GM18520 (cell line): ENCODE measurements around the gene DCAF16.

Source experiments
- ATAC-seq: cut with Tn5 transposase; IDR thresholded peaks from one replicate; pipeline ENCODE4 v1.9.1; 2021; ENCODE audit not compliant: unreplicated experiment

Gene DCAF16

GRCh38 chr4:17785858-17786257, 24.7 kb downstream of the DCAF16 start:
- no peak for ATAC-seq

DNA sequence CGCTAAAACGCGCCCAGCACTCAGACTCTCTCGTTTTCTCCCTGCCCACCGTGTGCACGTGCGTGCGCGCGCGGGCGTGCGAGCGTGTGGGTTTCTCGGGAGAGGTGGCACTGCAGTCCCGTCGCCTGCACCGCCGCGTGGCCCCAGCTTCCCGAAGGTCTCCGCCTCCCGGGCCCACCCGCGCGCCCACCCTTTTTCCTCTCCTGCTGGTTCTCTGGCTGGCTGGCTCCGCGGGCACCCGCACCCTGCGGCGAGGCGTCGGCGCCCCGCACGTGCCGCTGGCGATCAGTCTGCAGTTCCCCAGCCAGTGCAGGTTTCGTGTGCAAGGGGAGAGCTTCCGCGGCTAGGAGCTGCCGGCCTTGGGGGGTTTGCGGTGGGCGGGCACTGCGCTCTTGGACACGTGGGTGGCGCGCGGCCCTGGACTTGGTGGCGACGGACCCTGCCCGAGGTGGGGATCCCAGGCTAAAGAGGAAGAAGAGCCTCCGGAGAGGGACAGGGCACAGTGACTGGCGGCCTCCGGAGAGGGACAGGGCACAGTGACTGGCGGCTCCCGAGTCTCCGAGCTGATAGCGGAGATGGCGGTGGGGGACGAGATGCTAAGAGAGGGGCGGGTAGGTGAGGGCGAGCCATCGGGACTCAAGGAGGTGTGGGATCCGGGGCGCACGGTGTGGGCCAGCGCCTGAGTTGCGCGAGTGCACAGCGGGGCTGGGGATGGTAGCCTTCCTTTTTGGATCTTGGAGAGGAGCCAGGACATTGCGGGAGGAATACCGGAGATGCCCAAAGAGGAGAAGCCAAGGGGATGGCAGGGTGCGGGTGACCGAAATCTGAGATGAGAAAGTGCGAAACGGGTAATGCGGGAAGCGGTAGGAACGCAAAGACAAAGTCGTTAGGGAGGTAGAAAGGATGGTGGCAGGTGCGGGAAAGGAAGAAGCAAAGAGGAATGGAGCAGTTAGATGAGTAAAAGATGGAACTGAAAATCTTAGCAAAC, 29.0 kb downstream of the DCAF16 start, which contains the start of gene FAM184B:
TSS of gene FAM184B (minus strand) at position 322 of the 988 bp plus-strand sequence. CDS start 322 bp downstream, outside the sequence.
- no peak for ATAC-seq

GRCh38 chr4:17780501-17781299, 29.9 kb downstream of the DCAF16 start:
- ATAC-seq: no peak

GRCh38 chr4:17778431-17778830, 32.1 kb downstream of the DCAF16 start:
- ATAC-seq: no peak

- ATAC-seq: no peak
Observed at GRCh38 chr4:17773135-17773698, 37.3 kb downstream of the DCAF16 start.

- ATAC-seq: no peak
Observed at GRCh38 chr4:17771284-17771908, 39.2 kb downstream of the DCAF16 start.

- ATAC-seq: no peak
Observed at GRCh38 chr4:17770845-17771244, 39.7 kb downstream of the DCAF16 start.

DNA sequence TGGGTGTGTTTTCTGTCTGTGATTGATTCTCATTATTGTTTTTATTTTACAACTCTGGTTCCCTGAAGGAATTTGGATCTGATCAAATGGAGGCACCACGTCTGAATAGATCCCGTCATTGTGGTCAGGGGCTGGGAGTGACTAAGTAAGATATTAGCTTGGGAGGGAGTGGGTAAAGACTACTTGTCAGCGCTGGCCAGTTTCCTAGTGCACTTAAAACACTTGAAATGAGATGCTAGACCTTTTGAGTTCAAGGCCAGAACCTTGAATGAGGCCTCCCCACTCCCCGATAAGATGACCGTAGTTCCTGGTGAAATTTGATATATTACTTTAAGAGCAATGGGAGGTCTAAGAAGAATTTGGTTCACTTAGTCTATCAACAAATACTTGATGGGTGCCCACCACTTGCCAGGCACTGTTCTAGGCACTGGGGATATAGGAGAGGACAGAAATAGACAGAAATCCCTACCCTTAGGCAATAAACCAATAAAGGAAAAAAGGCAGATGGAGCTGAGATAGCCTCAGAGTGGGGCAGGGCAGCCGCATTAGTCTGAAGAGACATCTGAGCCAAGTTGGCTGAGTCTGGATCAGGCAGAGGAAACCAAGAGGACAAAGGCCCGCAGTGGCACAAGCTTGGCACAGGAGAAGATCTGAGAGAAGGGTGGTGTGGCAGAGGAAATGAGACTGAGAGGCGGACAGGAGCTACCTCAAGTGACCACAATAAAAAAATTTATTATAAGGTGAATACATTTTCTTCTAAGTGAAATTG, 41.0 kb downstream of the DCAF16 start:
- no peak for ATAC-seq

DNA sequence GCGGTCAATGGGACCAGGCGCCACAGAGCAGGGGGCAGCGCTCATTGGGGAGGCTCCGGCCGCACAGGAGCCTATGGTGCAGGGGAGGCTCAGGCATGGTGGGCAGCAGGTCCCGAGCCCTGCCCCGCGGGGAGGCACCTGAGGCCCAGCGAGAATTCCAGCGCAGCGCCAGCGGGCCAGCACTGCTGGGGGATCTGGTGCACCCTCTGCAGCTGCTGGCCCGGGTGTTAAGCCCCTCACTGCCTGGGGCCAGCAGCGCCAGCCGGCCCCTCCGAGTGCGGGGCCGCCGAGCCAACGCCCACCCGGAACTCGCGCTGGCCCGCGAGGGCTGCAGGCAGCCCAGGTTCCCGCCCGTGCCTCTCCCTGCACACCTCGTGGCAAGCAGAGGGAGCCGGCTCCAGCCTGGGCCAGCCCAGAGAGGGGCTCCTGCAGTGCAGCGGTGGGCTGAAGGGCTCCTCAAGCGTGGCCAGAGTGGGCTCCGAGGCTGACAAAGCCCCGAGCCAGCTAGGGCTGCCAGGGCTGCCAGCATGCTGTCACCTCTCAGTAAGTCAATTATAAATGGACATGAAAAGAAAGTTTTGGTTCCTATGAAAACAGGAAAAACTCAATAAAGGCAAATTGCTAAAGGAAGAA, 43.6 kb downstream of the DCAF16 start:
- ATAC-seq: no peak

GRCh38 chr4:17765514-17766286, 44.9 kb downstream of the DCAF16 start:
- ATAC-seq: no peak

- ATAC-seq: no peak
Observed at GRCh38 chr4:17763931-17764330, 46.6 kb downstream of the DCAF16 start.

GRCh38 chr4:17763416-17763815, 47.1 kb downstream of the DCAF16 start:
- no peak for ATAC-seq

- no peak for ATAC-seq
Observed at GRCh38 chr4:17762726-17763125, 47.8 kb downstream of the DCAF16 start.

DNA sequence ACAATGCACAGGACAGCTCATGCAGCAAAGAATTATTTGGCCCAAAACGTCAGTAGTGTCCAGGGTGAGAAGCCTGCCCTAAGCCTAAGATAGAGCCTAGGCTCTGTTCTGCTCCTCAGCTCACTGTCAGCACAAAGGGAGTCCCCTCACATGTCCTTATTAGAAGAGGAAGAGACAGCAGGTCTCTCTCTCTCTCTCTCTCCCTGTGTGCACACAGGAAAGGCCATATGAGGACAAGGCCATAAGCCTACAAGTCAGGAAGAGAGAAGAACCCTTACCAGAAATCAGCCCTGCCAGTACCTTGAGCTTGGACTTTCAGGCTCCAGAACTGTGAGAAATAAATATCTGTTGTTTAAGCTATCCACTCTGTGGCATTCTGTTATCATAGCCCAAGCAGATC, 49.5 kb downstream of the DCAF16 start:
- ATAC-seq: no peak

- no peak for ATAC-seq
Observed at GRCh38 chr4:17760626-17761025, 49.9 kb downstream of the DCAF16 start.

GRCh38 chr4:17758485-17758884, 52.1 kb downstream of the DCAF16 start:
- ATAC-seq: no peak

DNA sequence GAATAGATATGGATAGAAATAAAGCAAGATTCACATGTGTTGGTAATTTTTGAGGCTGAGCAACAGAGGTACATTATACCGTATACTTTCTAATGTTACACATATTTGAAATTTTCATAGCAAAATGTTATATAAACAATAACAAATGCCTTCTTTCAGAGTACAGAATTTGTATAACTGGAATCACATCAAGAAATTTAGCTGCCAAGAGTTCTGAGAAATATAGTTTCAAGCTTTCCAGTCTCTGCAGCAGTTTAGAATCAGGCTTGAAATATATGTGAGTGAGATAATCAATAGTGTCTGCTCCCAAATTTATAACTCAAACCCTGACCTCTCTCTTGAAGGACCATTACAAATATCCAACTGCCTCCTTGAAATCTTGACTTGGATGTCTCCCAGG, 52.9 kb downstream of the DCAF16 start:
- ATAC-seq: no peak

DNA sequence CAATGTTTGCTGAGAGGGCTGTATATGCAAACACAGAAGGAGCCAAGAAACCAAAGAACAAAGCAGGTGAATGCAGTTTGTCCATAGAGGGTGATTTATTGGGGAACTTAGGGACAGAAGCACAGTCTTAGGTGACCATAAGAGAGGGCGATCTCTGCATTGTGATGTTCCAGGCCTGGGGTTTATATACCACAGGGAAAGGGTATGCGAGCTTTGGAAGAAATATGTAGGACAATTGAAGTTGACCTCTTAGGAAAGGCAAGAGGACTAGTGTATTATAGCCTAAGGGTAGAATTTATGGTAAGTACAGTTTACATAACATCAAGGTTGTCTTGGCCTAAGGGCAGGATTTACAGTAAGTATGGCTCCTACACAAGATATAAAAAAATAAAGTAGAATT, 56.9 kb downstream of the DCAF16 start:
- no peak for ATAC-seq
